ENCODE data around the gene SPDYE16.
"Not testable (repeated sequence)": the region's sequence is repeated elsewhere in the genome, so short reads cannot be mapped to it uniquely, and the experiment has no call there.

GRCh38 chr7:76561342-76561741, 18.2 kb upstream of the SPDYE16 start:
- TF ChIP-seq, protein P1, sequence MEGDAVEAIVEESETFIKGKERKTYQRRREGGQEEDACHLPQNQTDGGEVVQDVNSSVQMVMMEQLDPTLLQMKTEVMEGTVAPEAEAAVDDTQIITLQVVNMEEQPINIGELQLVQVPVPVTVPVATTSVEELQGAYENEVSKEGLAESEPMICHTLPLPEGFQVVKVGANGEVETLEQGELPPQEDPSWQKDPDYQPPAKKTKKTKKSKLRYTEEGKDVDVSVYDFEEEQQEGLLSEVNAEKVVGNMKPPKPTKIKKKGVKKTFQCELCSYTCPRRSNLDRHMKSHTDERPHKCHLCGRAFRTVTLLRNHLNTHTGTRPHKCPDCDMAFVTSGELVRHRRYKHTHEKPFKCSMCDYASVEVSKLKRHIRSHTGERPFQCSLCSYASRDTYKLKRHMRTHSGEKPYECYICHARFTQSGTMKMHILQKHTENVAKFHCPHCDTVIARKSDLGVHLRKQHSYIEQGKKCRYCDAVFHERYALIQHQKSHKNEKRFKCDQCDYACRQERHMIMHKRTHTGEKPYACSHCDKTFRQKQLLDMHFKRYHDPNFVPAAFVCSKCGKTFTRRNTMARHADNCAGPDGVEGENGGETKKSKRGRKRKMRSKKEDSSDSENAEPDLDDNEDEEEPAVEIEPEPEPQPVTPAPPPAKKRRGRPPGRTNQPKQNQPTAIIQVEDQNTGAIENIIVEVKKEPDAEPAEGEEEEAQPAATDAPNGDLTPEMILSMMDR (conservative IDR thresholded peaks at IDR 0.05; ENCODE audit: low read depth, low read length) = not testable (repeated sequence)
- TF ChIP-seq EZH2 (IDR thresholded peaks at IDR 0.05; ENCODE audit: low read length, unreplicated experiment) = not testable (repeated sequence)
